ENCODE measurements around the gene FOXL2NB.

DNA sequence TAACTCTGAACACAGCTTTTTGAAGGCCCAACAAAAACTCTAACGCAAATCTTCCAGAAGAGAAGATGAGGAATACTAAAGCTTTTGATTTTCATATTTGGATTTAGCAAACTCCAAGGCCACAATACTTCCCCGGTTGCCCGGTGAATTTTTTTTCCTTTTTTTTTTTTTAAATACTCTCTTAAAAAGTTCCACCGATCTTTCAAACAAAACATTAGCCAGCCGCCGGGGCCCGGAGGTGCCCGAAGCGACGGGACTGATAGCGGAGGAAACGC is 2.4 kb upstream of the FOXL2NB start:
- TF ChIP-seq, protein P1, sequence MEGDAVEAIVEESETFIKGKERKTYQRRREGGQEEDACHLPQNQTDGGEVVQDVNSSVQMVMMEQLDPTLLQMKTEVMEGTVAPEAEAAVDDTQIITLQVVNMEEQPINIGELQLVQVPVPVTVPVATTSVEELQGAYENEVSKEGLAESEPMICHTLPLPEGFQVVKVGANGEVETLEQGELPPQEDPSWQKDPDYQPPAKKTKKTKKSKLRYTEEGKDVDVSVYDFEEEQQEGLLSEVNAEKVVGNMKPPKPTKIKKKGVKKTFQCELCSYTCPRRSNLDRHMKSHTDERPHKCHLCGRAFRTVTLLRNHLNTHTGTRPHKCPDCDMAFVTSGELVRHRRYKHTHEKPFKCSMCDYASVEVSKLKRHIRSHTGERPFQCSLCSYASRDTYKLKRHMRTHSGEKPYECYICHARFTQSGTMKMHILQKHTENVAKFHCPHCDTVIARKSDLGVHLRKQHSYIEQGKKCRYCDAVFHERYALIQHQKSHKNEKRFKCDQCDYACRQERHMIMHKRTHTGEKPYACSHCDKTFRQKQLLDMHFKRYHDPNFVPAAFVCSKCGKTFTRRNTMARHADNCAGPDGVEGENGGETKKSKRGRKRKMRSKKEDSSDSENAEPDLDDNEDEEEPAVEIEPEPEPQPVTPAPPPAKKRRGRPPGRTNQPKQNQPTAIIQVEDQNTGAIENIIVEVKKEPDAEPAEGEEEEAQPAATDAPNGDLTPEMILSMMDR (IDR thresholded peaks at IDR 0.05), result no peak
- no peak for TF ChIP-seq POLR2A (IDR thresholded peaks at IDR 0.05)
- TF ChIP-seq POLR2AphosphoS5 (IDR thresholded peaks at IDR 0.05), result no peak
- TF ChIP-seq EP300 (IDR thresholded peaks at IDR 0.05), result no peak
